NB4 (cell line): ENCODE results near the gene ODAD2.

Source experiments
- DNase-seq: peaks from one replicate; pipeline ENCODE4 v3.0.0; 2010; ENCODE audit warnings: low read depth
- H3K4me3 ChIP-seq: one replicate; pipeline ENCODE4 v1.5.1; 2011; ENCODE audit warnings: mild to moderate bottlenecking, low read depth, low read length, moderate library complexity
- MYC ChIP-seq: IDR thresholded peaks from 2 replicates; pipeline ENCODE4 v1.6.1; 2011; ENCODE audit warnings: low read depth, low read length
- POLR2A ChIP-seq: IDR thresholded peaks from 2 replicates; pipeline ENCODE4 v1.6.1; 2011; ENCODE audit warnings: mild to moderate bottlenecking; ENCODE audit not compliant: insufficient read length; ENCODE audit errors: extremely low read depth
- TF ChIP-seq, protein P1 (sequence below): IDR thresholded peaks from one replicate; pipeline ENCODE4 v1.5.1; 2012; ENCODE audit warnings: low read depth, low read length
- TF ChIP-seq, protein P2 (sequence below): IDR thresholded peaks from 2 replicates; pipeline ENCODE4 v1.6.1; 2011; ENCODE audit warnings: low read depth, low read length

ODAD2 gene

DNA sequence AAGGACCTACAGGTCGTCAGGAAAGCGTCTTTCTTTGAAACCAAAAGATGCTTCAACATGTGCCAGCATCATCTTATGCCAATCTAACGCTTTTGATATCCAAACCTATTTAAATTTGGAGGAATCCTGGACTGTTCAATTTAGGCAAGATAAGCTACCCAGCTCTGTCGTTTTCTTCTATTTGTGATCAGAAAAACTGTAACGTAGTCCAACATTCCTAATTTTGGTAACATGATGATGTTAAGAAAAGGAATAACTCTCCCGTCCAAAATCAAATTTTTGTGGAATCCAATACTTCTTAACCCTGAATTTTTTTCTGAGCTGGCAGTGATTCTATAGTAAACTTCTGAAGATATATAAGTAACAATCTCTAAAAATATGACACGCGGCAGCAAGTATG is 160.0 kb downstream of the ODAD2 start:
- H3K4me3 ChIP-seq, result no peak overlapping the region
- no peak for TF ChIP-seq MYC
- TF ChIP-seq, protein P1, sequence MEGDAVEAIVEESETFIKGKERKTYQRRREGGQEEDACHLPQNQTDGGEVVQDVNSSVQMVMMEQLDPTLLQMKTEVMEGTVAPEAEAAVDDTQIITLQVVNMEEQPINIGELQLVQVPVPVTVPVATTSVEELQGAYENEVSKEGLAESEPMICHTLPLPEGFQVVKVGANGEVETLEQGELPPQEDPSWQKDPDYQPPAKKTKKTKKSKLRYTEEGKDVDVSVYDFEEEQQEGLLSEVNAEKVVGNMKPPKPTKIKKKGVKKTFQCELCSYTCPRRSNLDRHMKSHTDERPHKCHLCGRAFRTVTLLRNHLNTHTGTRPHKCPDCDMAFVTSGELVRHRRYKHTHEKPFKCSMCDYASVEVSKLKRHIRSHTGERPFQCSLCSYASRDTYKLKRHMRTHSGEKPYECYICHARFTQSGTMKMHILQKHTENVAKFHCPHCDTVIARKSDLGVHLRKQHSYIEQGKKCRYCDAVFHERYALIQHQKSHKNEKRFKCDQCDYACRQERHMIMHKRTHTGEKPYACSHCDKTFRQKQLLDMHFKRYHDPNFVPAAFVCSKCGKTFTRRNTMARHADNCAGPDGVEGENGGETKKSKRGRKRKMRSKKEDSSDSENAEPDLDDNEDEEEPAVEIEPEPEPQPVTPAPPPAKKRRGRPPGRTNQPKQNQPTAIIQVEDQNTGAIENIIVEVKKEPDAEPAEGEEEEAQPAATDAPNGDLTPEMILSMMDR, result no peak
- TF ChIP-seq POLR2A, result no peak
- TF ChIP-seq, protein P2, sequence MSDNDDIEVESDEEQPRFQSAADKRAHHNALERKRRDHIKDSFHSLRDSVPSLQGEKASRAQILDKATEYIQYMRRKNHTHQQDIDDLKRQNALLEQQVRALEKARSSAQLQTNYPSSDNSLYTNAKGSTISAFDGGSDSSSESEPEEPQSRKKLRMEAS, result no peak
- DNase-seq, result no peak

DNA sequence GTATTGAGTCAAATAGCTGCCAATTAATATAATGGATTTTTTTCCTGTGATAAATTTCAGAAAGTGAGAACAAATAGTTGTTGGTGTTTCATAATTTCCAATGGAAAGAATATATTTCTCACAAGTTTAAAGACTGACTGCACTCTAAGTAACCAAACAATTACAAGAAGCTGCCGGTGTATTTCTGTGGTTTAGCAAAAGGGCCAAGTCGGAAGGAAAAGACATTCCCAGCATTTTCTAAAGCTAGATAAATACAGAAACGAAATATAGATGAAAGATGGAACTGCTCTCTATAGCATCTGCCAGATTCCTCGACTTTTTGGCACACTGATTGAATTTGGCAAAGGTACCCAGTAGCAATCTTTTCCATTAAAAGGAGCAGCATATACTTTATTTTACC is 160.5 kb downstream of the ODAD2 start:
- H3K4me3 ChIP-seq, result no peak overlapping the region
- TF ChIP-seq, protein P2, result no peak
- TF ChIP-seq POLR2A, result no peak
- TF ChIP-seq, protein P1, result no peak
- no peak for TF ChIP-seq MYC
- no peak for DNase-seq

DNA sequence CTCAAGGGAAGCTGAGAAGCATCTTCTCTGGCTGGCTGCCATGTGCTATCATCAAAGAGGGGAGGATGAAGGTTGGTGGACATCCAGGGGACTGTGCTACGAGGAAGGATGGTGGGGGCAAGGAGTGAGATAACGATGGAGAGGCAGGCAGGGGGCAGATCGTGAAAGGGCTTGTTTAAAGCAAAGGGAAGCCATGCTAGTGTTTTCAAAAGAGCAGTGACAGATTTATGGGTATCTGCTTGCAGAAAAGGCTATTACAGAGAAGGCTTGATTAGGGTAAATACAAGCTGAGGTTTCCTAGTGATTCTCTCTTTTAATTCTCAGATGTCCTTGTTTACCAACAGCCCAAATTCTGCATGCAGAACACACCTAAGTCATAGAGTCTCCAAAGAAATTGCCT is 164.4 kb downstream of the ODAD2 start:
- TF ChIP-seq, protein P1, result no peak
- TF ChIP-seq, protein P2, result no peak
- no peak for TF ChIP-seq POLR2A
- no peak for TF ChIP-seq MYC
- DNase-seq, result no peak
- H3K4me3 ChIP-seq, result no peak overlapping the region

DNA sequence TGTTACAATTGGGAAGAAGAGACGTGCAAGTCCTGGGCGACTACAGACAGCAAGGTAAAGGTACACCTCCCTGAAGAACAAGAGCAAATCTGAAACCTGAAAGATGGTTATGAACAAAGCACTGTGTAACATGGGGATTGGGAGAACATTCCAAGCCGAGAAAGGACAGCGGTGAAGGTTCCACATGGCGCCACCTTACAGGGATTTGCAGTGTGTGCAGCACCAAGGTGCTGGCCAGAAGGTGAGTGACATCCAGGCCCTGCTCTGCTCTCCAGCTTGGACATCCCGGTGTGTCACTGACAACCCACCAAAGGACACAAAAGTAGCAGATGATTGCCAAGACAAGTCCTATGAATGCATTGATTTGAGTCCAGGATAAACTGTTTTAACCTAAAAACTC is 165.1 kb downstream of the ODAD2 start:
- DNase-seq, result no peak
- TF ChIP-seq POLR2A, result no peak
- no peak for TF ChIP-seq MYC
- TF ChIP-seq, protein P2, result no peak
- H3K4me3 ChIP-seq, result no peak overlapping the region

DNA sequence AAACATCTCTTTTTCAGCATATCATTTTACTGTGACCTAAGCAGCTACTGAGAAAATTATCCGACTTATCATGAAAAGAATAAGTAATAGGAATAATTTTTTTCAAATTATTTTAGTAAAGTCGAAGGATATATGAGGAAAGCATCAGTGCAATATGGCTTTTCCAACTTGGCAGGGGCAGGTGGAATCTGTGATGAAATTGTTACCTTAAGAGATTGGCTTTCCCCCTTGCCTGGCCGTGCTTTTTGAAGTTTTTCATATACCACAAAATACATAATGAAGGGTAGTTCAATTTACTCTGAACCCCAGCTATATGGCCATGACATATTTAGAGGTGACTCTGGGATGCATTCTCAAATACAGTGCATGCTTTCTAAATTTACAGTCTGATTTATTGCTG is 166.1 kb downstream of the ODAD2 start:
- TF ChIP-seq, protein P1, result no peak
- TF ChIP-seq POLR2A, result no peak
- TF ChIP-seq, protein P2, result no peak
- no peak for TF ChIP-seq MYC
- DNase-seq, result no peak
- no peak overlapping the region for H3K4me3 ChIP-seq

DNA sequence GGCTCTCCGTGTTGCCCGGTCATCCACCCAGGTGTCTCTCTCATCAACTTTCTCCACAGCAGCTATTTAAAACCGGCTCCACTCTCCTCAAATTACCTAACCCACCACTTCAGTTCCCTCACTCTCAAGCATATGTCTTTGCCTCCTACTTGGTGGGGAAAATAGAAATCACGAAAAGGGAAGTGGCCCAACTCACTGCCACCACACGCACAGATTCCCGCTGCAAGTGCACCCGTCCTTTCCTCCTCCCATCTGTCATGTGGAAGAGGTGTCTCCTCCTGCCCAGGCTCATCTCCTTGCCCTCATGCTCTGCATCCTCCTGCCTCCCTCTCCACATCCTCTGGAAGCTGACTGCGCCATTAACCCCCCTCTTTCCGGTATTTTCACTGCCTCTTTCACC is 172.5 kb downstream of the ODAD2 start:
- no peak for DNase-seq
- TF ChIP-seq MYC (no peak), POLR2A (no peak)
- TF ChIP-seq, protein P2, result no peak
- TF ChIP-seq, protein P1, result no peak
- no peak overlapping the region for H3K4me3 ChIP-seq
